Measurements from ENCODE around the gene ACY1.

The ACY1 gene

DNA sequence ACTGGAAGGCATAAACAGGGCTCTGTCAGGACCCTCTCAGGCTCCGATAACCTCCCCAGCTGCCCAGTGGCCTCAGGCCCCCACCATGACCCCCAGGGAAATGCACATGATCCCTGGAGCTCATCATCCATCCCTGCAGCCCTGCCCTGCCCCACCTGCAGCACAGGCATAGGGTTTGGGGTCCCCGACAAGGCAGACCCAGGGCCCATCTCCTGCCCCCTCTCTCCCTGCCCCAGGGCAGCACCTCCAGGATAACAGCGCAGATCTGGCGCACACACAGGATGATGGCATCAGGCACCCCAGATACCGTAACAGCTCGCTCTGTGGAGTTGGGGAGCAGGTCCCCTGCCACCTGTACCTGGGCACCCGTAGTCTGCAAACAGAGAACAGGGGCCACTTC lies 23.7 kb upstream of the ACY1 start:
- TF ChIP-seq ESRRG (CRISPR knock-in tag; IDR thresholded peaks at IDR 0.05) (no peak), ISL1 (CRISPR knock-in tag; IDR thresholded peaks at IDR 0.05) (no peak), SNAI2 (CRISPR knock-in tag; IDR thresholded peaks at IDR 0.05) (no peak), TOX (CRISPR knock-in tag; IDR thresholded peaks at IDR 0.05; ENCODE audit: borderline replicate concordance) (no peak), ARNTL (CRISPR knock-in tag; IDR thresholded peaks at IDR 0.05; ENCODE audit: borderline replicate concordance, low read depth) (no peak), ZNF70 (CRISPR knock-in tag; IDR thresholded peaks at IDR 0.05) (no peak), GLIS3 (CRISPR knock-in tag; IDR thresholded peaks at IDR 0.05) (no peak), BACH2 (CRISPR knock-in tag; IDR thresholded peaks at IDR 0.05; ENCODE audit: borderline replicate concordance) (no peak), RARB (CRISPR knock-in tag; IDR thresholded peaks at IDR 0.05) (no peak), ZFP30 (CRISPR knock-in tag; IDR thresholded peaks at IDR 0.05) (no peak), ZFP3 (CRISPR knock-in tag; IDR thresholded peaks at IDR 0.05) (no peak), ZNF565 (CRISPR knock-in tag; conservative IDR thresholded peaks at IDR 0.05; ENCODE audit: low read depth) (no peak), CSDC2 (CRISPR knock-in tag; IDR thresholded peaks at IDR 0.05) (no peak)
- TF ChIP-seq, protein P1, sequence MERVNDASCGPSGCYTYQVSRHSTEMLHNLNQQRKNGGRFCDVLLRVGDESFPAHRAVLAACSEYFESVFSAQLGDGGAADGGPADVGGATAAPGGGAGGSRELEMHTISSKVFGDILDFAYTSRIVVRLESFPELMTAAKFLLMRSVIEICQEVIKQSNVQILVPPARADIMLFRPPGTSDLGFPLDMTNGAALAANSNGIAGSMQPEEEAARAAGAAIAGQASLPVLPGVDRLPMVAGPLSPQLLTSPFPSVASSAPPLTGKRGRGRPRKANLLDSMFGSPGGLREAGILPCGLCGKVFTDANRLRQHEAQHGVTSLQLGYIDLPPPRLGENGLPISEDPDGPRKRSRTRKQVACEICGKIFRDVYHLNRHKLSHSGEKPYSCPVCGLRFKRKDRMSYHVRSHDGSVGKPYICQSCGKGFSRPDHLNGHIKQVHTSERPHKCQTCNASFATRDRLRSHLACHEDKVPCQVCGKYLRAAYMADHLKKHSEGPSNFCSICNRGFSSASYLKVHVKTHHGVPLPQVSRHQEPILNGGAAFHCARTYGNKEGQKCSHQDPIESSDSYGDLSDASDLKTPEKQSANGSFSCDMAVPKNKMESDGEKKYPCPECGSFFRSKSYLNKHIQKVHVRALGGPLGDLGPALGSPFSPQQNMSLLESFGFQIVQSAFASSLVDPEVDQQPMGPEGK (CRISPR knock-in tag; IDR thresholded peaks at IDR 0.05; ENCODE audit: borderline replicate concordance), result no peak
- TF ChIP-seq, protein P2, sequence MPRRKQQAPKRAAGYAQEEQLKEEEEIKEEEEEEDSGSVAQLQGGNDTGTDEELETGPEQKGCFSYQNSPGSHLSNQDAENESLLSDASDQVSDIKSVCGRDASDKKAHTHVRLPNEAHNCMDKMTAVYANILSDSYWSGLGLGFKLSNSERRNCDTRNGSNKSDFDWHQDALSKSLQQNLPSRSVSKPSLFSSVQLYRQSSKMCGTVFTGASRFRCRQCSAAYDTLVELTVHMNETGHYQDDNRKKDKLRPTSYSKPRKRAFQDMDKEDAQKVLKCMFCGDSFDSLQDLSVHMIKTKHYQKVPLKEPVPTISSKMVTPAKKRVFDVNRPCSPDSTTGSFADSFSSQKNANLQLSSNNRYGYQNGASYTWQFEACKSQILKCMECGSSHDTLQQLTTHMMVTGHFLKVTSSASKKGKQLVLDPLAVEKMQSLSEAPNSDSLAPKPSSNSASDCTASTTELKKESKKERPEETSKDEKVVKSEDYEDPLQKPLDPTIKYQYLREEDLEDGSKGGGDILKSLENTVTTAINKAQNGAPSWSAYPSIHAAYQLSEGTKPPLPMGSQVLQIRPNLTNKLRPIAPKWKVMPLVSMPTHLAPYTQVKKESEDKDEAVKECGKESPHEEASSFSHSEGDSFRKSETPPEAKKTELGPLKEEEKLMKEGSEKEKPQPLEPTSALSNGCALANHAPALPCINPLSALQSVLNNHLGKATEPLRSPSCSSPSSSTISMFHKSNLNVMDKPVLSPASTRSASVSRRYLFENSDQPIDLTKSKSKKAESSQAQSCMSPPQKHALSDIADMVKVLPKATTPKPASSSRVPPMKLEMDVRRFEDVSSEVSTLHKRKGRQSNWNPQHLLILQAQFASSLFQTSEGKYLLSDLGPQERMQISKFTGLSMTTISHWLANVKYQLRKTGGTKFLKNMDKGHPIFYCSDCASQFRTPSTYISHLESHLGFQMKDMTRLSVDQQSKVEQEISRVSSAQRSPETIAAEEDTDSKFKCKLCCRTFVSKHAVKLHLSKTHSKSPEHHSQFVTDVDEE (CRISPR knock-in tag; IDR thresholded peaks at IDR 0.05), result no peak
- ATAC-seq, result no peak

DNA sequence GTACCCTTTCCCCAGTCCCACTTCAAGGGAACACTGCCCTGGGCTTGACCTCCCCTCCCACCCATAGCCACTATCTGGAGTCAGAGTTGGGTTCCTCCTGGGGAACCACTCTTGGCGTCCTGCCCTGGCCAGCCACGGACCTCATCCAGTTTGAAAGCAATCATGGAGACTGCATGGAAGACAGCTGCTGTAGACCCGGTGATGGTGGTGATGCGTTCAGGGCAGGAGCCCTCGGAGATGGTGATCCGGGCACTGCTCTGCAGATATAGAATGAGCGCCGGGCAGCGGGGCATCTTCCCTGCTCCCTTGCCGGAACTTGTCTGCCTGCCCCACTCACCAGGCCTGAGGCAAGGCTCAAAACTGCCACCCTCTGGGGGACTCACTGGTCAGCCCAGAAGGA lies 22.9 kb upstream of the ACY1 start:
- no peak for TF ChIP-seq ESRRG (CRISPR knock-in tag; IDR thresholded peaks at IDR 0.05)
- TF ChIP-seq SNAI2 (CRISPR knock-in tag; IDR thresholded peaks at IDR 0.05), result no peak
- TF ChIP-seq ZNF565 (CRISPR knock-in tag; conservative IDR thresholded peaks at IDR 0.05; ENCODE audit: low read depth), result no peak
- TF ChIP-seq, protein P2 (CRISPR knock-in tag; IDR thresholded peaks at IDR 0.05), result no peak
- no peak for TF ChIP-seq TOX (CRISPR knock-in tag; IDR thresholded peaks at IDR 0.05; ENCODE audit: borderline replicate concordance)
- TF ChIP-seq, protein P3, sequence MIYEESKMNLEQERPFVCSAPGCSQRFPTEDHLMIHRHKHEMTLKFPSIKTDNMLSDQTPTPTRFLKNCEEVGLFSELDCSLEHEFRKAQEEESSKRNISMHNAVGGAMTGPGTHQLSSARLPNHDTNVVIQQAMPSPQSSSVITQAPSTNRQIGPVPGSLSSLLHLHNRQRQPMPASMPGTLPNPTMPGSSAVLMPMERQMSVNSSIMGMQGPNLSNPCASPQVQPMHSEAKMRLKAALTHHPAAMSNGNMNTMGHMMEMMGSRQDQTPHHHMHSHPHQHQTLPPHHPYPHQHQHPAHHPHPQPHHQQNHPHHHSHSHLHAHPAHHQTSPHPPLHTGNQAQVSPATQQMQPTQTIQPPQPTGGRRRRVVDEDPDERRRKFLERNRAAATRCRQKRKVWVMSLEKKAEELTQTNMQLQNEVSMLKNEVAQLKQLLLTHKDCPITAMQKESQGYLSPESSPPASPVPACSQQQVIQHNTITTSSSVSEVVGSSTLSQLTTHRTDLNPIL (CRISPR knock-in tag; IDR thresholded peaks at IDR 0.05; ENCODE audit: low read depth), result no peak
- ATAC-seq, result no peak

DNA sequence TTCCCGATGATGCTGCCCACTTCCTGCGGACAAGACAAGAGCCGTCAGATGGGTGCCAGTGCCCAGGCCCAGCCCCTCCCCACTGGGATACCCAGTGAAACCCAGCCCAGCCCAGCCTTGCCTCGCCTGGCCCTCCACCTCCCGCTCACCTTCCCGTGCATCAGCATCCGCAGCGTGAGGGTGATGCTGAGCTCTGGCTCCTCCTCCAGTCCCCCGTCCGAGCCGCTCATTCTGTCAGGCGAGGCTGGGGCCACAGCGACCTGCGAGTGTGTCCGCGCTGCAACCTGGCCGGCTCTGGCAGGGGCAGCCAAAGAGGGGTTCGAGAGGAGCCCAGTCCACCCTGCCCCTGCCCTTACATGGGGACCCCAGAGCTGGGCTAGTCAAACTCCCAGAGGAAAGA lies 22.3 kb upstream of the ACY1 start:
- TF ChIP-seq PPARA (CRISPR knock-in tag; IDR thresholded peaks at IDR 0.05; ENCODE audit: borderline replicate concordance) (no peak), GLIS3 (CRISPR knock-in tag; IDR thresholded peaks at IDR 0.05) (no peak), CSDC2 (CRISPR knock-in tag; IDR thresholded peaks at IDR 0.05) (no peak), TOX (CRISPR knock-in tag; IDR thresholded peaks at IDR 0.05; ENCODE audit: borderline replicate concordance) (no peak), ZFP30 (CRISPR knock-in tag; IDR thresholded peaks at IDR 0.05) (no peak), ZC3H10 (CRISPR knock-in tag; IDR thresholded peaks at IDR 0.05) (no peak), ISL1 (CRISPR knock-in tag; IDR thresholded peaks at IDR 0.05) (no peak), ZFP3 (CRISPR knock-in tag; IDR thresholded peaks at IDR 0.05) (no peak), RARB (CRISPR knock-in tag; IDR thresholded peaks at IDR 0.05) (no peak), ZNF8 (CRISPR knock-in tag; IDR thresholded peaks at IDR 0.05) (no peak), OSR1 (CRISPR knock-in tag; IDR thresholded peaks at IDR 0.05) (no peak)
- TF ChIP-seq, protein P4, sequence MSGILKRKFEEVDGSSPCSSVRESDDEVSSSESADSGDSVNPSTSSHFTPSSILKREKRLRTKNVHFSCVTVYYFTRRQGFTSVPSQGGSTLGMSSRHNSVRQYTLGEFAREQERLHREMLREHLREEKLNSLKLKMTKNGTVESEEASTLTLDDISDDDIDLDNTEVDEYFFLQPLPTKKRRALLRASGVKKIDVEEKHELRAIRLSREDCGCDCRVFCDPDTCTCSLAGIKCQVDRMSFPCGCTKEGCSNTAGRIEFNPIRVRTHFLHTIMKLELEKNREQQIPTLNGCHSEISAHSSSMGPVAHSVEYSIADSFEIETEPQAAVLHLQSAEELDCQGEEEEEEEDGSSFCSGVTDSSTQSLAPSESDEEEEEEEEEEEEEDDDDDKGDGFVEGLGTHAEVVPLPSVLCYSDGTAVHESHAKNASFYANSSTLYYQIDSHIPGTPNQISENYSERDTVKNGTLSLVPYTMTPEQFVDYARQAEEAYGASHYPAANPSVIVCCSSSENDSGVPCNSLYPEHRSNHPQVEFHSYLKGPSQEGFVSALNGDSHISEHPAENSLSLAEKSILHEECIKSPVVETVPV (CRISPR knock-in tag; IDR thresholded peaks at IDR 0.05), result no peak
- TF ChIP-seq, protein P1 (CRISPR knock-in tag; IDR thresholded peaks at IDR 0.05; ENCODE audit: borderline replicate concordance), result no peak
- TF ChIP-seq, protein P2 (CRISPR knock-in tag; IDR thresholded peaks at IDR 0.05), result no peak
- ATAC-seq, result no peak
